ENCODE data around the gene GABRB2. TPM values are rescaled to one million over a fixed set of nuclear protein-coding genes. Genes with fewer than 3 reads are reported as not detected.

The GABRB2 gene
- total RNA-seq (2022; extraction: Qiagen RNA extraction): not detected in 5 replicates

DNA sequence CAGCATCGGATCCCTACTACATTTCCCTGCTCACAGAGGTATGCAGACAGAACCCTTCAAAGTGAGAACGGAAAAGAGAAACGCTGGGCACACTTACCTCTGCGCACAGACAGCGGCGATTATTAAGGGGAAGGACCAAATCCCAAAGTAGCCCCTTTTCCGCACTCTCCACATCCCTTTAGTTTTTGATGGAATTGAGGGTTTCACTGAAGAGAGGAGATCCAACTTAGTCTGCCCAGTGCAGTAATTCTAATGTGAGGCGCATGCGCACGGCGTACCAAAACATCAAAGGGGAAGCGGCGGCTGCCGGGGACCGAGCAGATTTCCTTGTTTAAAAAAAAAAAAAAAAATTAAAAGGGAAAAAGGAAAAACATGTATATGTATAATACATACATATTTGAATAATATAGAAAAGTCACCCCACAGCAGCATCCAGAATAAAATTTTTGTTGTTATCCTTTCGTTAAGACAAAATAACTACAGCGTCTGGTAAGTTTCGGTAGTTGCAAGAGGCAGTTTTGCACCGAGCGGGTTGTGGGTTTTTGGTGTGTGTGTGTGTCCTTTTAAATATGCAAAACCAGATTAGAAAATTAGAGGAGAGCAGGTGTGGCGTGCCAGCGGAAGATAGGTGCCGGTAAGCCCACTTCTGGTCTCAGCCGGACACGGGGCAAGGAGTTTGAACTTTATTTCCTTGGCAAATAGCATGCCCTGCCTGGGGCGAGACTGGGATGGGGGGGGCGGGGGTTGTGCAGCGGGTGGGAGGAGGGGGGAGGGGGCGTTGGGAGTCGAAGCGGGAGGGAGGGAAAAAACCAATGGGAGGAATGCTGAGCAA lies at the start of gene GABRB2:
GABRB2 (minus strand) TSS at position 256 of the 832 bp plus-strand sequence; CDS start at position 174, 82 bp downstream.

Other genes starting within 250 kb of the GABRB2 start
- not detected in 5 replicates for gene GABRA6, start 139.0 kb upstream of the GABRB2 start, total RNA-seq (2022; extraction: Qiagen RNA extraction)